GM12874 (cell line): ENCODE results near the gene PBX4.

ENCODE experiments used
- CTCF ChIP-seq: IDR thresholded peaks from 2 replicates; pipeline ENCODE4 v1.5.1; 2011; ENCODE audit warnings: low read depth, mild to moderate bottlenecking, control low read depth, low read length, moderate library complexity; ENCODE audit not compliant: insufficient read depth

Gene PBX4

DNA sequence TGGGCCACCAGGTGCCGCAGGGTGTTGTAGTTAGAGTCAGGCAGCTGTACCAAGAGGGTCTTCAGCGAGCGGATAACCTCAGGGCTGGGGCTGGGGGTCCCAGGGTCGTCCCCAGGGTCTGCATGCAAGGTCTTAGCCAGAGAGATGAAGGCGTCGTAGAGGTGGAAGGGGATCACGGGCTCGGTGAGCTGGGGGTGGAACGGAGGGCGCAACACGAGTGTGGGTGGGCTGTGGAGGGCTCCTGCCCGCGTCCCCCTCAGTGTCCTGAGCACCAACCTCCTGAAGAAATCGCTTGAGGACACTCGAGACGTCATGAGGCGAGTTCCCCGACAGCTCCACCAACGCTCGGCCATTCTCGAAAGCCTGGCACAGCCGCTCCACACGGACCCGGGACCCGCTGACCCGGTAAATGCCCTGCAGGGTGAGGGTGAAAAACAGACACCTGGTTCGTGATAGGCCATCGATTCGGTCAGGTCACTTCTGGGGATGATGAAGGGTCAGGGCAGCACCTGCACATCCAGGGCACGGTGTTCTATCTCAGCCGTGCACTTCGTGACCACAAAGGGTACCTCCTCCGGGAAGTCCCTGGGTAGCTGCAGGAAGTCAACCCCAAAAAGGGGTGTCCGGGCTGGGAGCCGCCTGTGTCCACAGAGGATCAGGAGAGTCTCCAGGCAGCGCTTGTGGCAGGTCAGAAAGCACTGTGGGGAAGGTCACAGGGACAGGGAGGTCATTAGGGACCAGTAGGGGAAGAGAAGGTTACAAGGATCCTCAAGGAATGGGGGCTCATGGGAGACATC is 16.2 kb upstream of the PBX4 start:
- TF ChIP-seq CTCF = no peak

DNA sequence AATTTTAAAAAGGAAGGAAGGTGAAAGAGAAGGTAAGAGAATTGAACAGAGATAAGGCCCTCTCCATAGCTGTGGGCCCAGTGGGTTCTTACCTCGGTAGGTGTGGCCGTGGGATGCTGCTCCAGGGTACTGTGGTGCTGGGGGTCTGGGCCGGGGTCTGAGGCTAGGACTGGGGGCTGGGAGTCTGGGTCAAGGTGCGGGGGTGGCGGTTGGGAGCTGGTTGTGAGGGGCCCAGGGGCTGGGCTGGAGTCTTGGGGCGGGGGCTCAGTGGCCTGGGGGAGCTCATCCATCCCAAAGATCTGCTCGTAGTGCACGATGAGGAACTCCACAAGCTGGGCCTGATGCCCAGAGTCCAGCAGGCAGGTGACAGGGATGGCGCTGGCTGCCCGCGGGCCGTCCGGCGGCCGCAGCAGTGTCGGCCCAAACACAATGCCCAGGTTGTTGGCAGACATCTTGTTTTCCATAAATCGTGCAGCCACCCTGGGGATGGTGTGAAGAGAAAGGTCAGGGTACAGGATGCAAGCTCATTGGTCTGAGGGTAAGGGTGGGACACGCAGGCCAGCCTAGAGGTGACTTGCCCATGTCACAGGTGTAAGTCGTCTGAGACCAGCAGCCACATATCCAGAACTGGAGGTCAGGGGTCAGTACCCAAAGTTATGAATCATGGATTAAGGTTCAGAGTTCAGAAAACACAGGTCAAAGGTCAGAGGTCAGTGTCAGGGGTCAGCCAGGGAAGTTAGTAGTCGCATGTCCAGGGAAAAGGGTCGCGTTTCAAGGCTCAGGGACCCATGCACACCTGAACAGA is 15.4 kb upstream of the PBX4 start:
- no peak for TF ChIP-seq CTCF

- no peak for TF ChIP-seq CTCF
Observed at GRCh38 chr19:19632661-19633060, 14.2 kb upstream of the PBX4 start.

- no peak for TF ChIP-seq CTCF
Observed at GRCh38 chr19:19631346-19631745, 12.9 kb upstream of the PBX4 start.

- no peak for TF ChIP-seq CTCF
Observed at GRCh38 chr19:19630426-19630825, 11.9 kb upstream of the PBX4 start.

GRCh38 chr19:19630062-19630414 is 11.6 kb upstream of the PBX4 start:
- TF ChIP-seq CTCF = no peak

GRCh38 chr19:19628501-19629134 is 10.1 kb upstream of the PBX4 start:
- TF ChIP-seq CTCF = no peak
